LNCAP (cell line): ENCODE measurements around the gene CHRNB4.

ENCODE experiments used
- CTCF ChIP-seq: fragments of 450-650 bp; IDR thresholded peaks from 2 replicates; pipeline ENCODE4 v1.5.1; 2017; ENCODE audit warnings: mild to moderate bottlenecking

Gene CHRNB4

GRCh38 chr15:78650022-78650421, 9.0 kb upstream of the CHRNB4 start:
- no peak for TF ChIP-seq CTCF

- no peak for TF ChIP-seq CTCF
Measured at GRCh38 chr15:78645009-78645408, 4.0 kb upstream of the CHRNB4 start.

GRCh38 chr15:78642331-78642730, 1.3 kb upstream of the CHRNB4 start:
- no peak for TF ChIP-seq CTCF

GRCh38 chr15:78641749-78642275, 802 bp upstream of the CHRNB4 start:
- TF ChIP-seq CTCF: no peak

GRCh38 chr15:78640527-78641101, 396 bp downstream of the CHRNB4 start:
- no peak for TF ChIP-seq CTCF

GRCh38 chr15:78638658-78639314, 2.2 kb downstream of the CHRNB4 start:
- peak; percentile 80 for TF ChIP-seq CTCF

GRCh38 chr15:78637776-78638435, 3.1 kb downstream of the CHRNB4 start:
- TF ChIP-seq CTCF: no peak
